Measurements from ENCODE around the gene HHAT.
"Not testable (repeated sequence)": the region's sequence is repeated elsewhere in the genome, so short reads cannot be mapped to it uniquely, and the experiment has no call there.

HHAT gene

DNA sequence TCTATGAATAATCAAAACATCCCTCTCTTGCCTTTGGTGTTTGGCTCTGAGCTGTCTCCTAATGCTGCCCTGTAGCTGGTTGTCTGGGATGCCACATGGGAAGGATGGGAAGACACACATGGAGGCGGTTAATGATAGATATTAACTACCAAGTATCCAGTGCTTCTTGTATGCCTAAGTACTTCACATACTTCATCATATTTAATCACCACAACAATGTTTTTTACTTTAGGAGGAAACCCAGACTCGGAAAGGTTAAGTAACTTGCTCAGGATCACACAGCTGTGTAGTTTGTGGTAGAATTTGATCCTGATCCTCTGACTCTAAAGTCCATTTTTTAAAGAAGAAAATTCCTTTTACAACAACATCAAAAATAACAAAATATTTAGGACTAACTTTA, 88.0 kb downstream of the HHAT start:
- DNase-seq (ENCODE audit: low read depth in 1 of 2, low spot score in 1 of 2): no peak
- TF ChIP-seq JUND (IDR thresholded peaks at IDR 0.05; ENCODE audit: low read depth): no peak
- in situ Hi-C loops (cut with HindIII; ENCODE audit: low pct_unique_long_range_greater_than_20kb, low sequenced_read_pairs): no loop called here

DNA sequence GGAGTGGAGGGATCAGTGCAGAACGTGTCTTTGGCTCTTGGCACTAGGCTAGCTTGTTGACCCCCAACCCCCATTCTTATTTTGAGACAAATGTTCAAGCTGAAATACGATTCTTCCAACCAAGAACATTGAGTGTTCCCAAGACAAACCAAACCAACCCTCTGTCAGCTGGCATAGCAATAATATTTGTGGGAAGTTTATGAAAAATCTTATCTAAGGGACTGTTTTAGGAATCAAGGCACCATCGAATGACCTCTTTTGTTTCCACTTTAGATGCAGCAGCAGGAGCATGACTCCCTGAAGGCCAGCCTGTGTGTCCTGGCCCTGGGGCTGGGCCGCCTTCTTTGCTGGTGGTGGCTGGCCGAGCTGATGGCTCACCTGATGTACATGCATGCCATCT, 89.2 kb downstream of the HHAT start:
- no peak for TF ChIP-seq JUND (IDR thresholded peaks at IDR 0.05; ENCODE audit: low read depth)
- in situ Hi-C loops (cut with HindIII; ENCODE audit: low pct_unique_long_range_greater_than_20kb, low sequenced_read_pairs): no loop called here
- no peak for DNase-seq (ENCODE audit: low read depth in 1 of 2, low spot score in 1 of 2)

DNA sequence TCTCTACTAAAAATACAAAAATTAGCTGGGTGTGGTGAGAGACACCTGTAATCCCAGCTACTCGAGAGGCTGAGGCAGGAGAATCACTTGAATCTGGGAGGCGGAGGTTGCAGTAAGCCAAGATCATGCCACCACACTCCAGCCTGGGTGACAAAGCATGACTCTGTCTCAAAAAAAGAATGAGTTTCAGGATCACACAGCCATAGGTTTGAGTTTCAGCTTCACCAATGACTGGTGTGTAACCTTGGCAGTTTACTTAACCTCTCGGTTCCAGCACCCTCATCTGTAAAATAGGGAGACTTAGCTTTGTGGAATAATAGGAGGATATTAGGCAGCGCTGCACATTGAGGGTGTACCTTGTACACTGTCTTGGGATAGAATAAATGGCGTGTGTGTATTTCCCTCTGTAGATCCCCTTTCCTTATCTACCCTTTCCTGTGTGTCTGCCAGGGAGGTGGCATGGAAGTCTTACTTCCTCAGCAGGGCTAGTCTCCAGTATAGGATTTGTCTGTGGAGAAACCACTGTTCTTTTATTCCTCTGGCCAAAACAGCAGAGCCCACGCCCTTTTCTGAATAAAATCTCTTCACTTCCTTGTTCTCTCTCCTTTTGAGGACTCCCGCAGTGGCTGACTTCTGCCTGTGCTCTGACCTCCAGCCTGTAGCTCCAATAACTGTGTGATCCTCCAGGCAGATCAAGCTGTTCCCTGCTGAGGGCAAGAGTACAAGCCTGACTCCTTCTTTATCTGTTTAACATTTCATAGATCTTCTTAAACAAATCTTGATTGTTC, 90.4 kb downstream of the HHAT start:
- no peak for DNase-seq (ENCODE audit: low read depth in 1 of 2, low spot score in 1 of 2)
- TF ChIP-seq JUND (IDR thresholded peaks at IDR 0.05; ENCODE audit: low read depth): no peak
- in situ Hi-C loops (cut with HindIII; ENCODE audit: low pct_unique_long_range_greater_than_20kb, low sequenced_read_pairs): no loop called here

DNA sequence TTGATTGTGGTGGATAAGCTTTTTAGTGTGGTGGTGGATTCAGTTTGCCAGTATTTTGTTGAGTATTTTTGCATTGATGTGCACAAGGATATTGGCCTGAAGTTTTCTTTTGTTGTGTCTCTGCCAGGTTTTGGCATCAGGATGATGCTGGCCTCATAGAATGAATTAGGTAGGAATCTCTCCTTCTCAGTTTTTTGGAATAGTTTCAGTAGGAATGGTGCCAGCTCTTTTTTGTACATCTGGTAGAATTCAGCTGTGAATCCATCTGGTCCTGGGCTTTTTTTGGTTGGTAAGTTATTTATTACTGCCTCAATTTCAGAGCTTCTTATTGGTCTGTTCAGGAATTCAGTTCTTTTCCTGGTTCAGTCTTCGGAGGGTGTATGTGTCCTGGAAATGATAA, 98.0 kb downstream of the HHAT start:
- in situ Hi-C loops (cut with HindIII; ENCODE audit: low pct_unique_long_range_greater_than_20kb, low sequenced_read_pairs); DNase-seq (ENCODE audit: low read depth in 1 of 2, low spot score in 1 of 2): not testable (repeated sequence)

DNA sequence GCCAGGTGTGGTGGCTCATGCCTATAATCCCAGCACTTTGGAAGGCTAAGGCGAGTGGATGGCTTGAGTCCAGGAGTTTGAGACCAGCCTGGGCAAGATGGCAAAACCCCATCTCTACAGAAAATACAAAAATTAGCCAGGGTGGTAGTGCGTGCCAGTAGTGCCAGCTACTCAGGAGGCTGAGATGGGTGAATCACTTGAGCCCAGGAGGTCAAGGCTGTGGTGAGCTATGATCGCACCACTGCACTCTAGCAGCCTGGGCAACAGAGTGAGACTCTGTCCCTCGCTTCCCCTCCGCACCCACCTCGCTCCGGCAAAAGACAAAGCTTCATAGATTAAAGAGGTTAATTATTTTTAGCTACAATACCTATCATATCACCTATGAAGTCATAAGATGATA, 100.0 kb downstream of the HHAT start:
- DNase-seq (ENCODE audit: low read depth in 1 of 2, low spot score in 1 of 2): no peak
- TF ChIP-seq JUND (IDR thresholded peaks at IDR 0.05; ENCODE audit: low read depth): no peak
- in situ Hi-C loops (cut with HindIII; ENCODE audit: low pct_unique_long_range_greater_than_20kb, low sequenced_read_pairs): no loop called here

DNA sequence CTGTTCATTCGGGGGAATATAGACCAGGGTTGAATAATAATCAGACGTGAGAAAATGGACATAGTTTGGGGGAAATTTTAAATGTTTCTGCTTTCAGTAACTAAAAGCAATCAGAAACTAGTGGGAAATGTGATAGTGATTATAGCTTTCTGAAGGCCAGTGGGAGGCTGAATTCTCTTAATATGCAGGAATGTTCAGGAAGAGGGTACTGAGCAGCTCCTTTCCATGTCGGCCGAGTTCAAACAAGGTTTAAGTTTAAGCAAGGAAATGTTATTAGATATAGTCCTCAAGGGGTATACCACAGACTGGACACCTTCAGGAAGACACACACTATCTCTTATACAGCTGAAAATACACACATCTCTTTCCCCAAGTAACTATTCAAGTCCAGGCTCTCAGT, 105.5 kb downstream of the HHAT start:
- TF ChIP-seq JUND (IDR thresholded peaks at IDR 0.05; ENCODE audit: low read depth): no peak
- DNase-seq (ENCODE audit: low read depth in 1 of 2, low spot score in 1 of 2): no peak
- in situ Hi-C loops (cut with HindIII; ENCODE audit: low pct_unique_long_range_greater_than_20kb, low sequenced_read_pairs): no loop called here

DNA sequence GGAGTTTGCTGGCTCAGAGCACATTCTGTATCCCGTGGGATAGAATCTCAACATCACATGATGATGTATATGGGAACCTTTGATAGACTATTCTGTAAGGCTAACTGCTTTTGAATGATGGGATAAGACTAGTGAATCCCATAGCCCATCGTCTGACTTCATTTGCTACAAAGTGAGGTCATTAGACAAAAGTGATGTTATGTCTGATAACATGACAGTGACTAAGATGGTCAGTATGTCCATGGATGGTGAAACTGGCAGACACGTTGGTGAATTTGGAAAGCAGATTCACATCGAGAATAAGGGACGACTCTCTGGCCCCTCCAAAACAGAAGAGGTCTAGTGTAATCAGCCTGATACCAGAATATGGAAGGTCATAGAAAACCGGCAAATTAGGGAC, 108.4 kb downstream of the HHAT start:
- no peak for DNase-seq (ENCODE audit: low read depth in 1 of 2, low spot score in 1 of 2)
- no peak for TF ChIP-seq JUND (IDR thresholded peaks at IDR 0.05; ENCODE audit: low read depth)
- in situ Hi-C loops (cut with HindIII; ENCODE audit: low pct_unique_long_range_greater_than_20kb, low sequenced_read_pairs): no loop called here

DNA sequence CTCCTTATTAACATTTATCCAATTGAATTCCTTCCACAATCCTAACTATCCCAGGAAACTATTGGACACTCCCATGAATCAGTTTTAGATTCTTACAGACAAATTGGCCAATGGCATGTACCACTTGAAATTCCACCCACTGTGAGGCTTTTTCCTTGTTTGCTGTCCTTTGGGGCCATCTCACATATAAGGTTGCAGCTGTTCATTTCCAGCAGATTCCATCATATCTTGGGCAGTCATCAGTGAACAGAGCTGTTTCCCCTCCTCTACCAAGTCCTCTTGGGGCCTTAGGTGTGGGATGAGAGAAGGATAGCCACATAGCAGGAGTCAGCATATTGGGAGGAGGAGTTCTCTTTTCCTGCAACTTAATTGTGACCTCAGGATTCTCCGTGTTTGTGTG, 109.1 kb downstream of the HHAT start:
- no peak for TF ChIP-seq JUND (IDR thresholded peaks at IDR 0.05; ENCODE audit: low read depth)
- in situ Hi-C loops (cut with HindIII; ENCODE audit: low pct_unique_long_range_greater_than_20kb, low sequenced_read_pairs): no loop called here
- no peak for DNase-seq (ENCODE audit: low read depth in 1 of 2, low spot score in 1 of 2)

DNA sequence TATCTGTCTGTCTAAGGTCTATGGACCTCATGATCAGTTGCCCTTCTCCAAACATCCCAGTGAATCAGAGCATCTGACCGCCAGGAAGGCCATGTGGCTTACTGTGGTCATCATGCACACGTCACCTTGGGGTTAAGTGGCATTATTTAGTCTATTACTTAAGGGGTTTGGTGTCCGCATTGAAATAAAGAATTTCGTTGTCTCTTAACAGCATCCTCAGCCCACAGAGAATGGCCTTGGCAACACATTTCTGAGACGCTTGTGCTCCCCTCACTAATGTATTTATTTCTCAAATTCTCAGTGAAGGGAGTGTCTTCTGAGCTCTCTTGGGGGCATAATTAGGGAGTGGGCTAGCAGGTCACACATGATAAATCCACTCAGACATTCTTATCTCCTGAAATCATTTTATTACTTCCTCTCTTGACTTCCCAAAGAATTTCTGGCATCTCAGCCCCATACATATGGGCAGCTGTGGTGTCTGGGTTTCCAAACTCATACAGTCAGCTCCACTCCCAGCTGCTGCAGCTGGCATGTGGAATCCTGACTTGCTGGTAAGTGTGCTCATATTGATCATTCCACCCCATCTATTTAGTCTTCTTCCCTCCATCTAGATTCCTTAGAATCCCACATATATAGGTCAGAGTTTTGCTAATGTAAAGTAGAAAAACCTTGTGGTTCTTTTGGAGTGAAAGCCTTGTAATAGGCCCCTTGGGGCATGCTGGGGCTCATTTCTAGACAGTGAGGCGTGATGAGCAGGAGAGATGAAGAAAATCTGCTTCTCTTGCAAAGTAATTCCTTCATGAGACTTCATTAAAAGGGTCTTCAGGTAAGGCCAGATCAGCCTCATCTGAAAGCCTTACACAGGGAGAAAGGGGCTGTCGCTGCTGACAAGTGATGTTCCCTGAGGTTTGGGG, 110.5 kb downstream of the HHAT start:
- TF ChIP-seq JUND (IDR thresholded peaks at IDR 0.05; ENCODE audit: low read depth): no peak
- in situ Hi-C loops (cut with HindIII; ENCODE audit: low pct_unique_long_range_greater_than_20kb, low sequenced_read_pairs): no loop called here
- peak in 1 of 2 experiments; percentile 8 for DNase-seq (ENCODE audit: low read depth in 1 of 2, low spot score in 1 of 2)

DNA sequence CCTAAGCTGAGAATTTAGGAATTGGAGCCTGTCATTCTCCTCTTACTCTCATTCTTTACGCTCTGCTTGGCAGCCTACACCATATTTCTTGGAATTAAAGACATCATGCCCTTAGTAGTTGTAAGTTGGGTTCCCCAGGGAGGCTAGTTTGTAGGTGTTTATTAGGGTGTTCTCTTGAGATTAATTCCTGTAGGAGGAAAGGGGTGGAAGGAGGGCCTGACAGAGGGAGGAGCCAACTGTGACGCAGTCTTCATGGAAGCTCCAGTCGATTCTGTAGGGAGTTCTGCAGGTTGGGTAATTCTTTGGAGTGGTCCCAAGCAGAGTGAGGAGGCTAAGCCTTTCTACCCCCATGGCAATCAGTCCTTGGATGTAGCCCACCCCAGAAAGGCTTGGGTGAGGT, 111.4 kb downstream of the HHAT start:
- DNase-seq (ENCODE audit: low read depth in 1 of 2, low spot score in 1 of 2): no peak
- in situ Hi-C loops (cut with HindIII; ENCODE audit: low pct_unique_long_range_greater_than_20kb, low sequenced_read_pairs): no loop called here
- no peak for TF ChIP-seq JUND (IDR thresholded peaks at IDR 0.05; ENCODE audit: low read depth)

DNA sequence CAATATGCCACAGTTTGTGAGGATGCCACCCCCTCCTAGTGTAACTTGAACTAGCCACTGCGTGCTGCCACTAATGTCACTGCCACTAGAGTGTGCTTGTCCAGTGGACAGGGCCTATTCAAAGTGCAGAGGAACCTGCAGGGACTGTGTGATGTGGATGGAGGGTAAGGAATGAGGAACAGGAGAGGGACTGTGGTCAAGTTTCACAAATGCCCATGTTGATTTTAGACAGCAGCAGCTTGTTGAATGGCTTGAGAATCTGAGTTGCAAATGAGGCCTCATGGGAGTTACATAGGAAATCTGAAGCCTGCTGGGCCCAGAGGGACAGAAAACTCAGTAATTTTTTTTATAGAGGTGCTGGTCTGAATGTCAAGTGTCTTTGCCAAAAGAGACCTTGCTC, 112.3 kb downstream of the HHAT start:
- no peak for TF ChIP-seq JUND (IDR thresholded peaks at IDR 0.05; ENCODE audit: low read depth)
- in situ Hi-C loops (cut with HindIII; ENCODE audit: low pct_unique_long_range_greater_than_20kb, low sequenced_read_pairs): no loop called here
- peak in 1 of 2 experiments; percentile 82 for DNase-seq (ENCODE audit: low read depth in 1 of 2, low spot score in 1 of 2)

DNA sequence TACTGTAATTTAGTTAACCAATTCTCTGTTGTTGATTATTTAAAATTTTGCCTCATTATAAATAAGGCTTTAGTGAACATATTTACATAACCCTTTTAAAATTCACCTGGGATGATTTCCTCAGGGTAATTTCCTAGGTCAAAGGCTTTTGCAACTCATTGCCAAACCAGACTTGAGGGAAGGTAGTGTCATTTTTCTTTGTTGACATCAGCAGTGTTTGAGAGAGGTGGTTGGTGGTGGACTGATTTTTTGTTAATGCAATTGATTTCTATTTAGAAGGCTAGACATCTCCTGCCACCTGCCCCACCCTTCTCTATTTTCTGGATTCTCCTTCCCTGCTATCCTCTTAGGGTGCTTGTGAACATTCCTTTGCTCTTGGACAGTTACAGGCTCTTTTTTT, 116.8 kb downstream of the HHAT start:
- no peak for TF ChIP-seq JUND (IDR thresholded peaks at IDR 0.05; ENCODE audit: low read depth)
- in situ Hi-C loops (cut with HindIII; ENCODE audit: low pct_unique_long_range_greater_than_20kb, low sequenced_read_pairs): no loop called here
- DNase-seq (ENCODE audit: low read depth in 1 of 2, low spot score in 1 of 2): peak in 1 of 2 experiments; percentile 48

DNA sequence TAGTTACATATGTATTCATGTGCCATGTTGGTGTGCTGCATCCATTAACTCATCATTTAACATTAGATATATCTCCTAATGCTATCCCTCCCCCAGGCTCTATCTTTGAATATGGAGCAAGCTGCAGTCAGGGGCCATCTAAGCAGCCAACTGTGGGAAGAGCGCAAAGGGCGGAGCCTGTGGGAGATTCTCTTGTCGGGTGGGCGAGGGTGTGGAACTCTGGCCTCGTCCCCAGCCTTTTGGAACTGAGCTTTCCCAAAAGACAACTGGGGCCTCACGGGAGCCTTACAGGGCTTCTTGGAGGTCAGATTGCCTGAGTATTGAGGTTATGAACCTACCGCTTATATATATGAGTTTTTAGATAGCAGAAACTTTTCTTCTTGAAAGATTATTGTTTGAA, 117.2 kb downstream of the HHAT start:
- no peak for TF ChIP-seq JUND (IDR thresholded peaks at IDR 0.05; ENCODE audit: low read depth)
- in situ Hi-C loops (cut with HindIII; ENCODE audit: low pct_unique_long_range_greater_than_20kb, low sequenced_read_pairs): no loop called here
- no peak for DNase-seq (ENCODE audit: low read depth in 1 of 2, low spot score in 1 of 2)
